Measurements from ENCODE around the gene CNN2.

GRCh38 chr19:992670-993055 lies 33.7 kb upstream of the CNN2 start:
- no peak for TF ChIP-seq POLR2A (IDR thresholded peaks at IDR 0.05)
- TF ChIP-seq CTCF (IDR thresholded peaks at IDR 0.05) = no peak

Data from thyroid gland (tissue), 4 donors.